ENCODE results near the gene CCDC93.

CCDC93 gene

DNA sequence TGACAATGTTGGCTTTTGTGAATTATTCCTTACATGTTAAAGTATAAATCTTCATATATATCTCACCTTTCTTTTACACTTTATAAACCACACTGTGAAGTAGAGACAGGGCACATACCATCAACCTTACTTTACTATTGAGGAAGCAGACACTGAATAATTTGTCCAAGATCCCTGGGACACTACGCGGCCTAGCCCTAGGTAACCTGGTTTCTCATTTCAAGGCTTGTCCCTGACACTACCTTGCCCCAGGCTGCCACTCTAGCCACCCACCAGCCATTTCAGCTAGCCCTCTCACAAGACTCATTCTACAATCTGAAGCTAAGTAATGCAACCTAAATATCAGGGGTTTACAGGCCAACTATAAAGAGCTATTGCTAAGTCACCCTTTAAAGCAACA, 26.7 kb downstream of the CCDC93 start:
- no peak for DNase-seq (ENCODE audit: low spot score)

DNA sequence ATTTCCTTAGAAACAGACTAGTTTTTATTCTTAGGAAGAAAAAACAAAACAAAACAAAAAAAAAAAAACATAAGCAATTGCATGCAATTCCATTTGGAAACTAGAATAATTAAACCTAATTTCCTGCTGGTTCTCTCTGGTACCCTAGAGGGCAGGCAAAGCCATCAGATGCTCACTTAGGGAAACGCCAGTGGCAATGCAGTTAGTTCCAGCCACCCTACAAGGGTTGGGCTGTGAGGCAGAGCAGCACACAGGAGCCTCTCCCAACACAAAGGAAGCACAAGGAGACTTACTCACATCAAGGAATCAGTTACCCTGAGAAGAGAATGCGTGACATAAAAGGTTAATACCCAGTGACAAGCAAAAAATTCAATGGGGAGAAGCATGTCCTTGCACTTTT, 28.8 kb downstream of the CCDC93 start:
- no peak for DNase-seq (ENCODE audit: low spot score)

DNA sequence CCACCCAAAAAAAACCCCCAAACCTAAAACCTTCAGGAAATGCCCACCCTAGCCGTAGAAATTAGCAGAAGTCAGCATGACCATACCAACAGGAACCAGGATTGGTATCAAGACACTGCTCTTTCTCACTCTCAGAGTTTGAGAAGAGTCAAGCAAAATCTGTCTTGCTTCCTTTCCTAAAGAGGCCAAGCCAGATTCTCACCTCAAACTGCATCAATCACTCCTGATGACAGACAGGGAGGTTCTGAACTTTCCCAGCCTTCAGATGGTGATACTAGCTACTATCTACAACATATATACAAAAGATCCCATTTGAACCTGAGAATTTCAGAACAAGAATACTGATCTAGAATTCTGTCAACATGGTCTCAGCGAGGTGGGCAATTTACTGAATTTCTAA, 29.7 kb downstream of the CCDC93 start:
- no peak for DNase-seq (ENCODE audit: low spot score)

DNA sequence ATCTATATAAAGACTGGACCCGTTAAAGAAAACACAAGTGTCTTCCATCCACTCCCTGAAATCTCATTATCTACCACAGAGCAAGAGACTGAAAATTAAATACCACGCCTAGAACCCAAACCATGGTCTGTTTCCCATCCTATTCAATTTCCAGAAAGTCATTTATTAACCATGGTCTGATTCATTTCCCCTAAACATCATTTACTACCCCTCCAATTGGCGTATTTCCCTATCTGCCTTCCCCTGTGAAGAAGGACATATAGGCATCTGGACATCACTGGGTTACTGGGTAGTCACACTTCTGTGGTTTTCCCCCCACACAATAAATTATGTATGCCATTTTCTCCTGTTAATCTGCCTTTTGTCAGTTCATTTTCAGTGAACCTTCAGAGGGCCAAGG, 30.8 kb downstream of the CCDC93 start:
- DNase-seq (ENCODE audit: low spot score): no peak

DNA sequence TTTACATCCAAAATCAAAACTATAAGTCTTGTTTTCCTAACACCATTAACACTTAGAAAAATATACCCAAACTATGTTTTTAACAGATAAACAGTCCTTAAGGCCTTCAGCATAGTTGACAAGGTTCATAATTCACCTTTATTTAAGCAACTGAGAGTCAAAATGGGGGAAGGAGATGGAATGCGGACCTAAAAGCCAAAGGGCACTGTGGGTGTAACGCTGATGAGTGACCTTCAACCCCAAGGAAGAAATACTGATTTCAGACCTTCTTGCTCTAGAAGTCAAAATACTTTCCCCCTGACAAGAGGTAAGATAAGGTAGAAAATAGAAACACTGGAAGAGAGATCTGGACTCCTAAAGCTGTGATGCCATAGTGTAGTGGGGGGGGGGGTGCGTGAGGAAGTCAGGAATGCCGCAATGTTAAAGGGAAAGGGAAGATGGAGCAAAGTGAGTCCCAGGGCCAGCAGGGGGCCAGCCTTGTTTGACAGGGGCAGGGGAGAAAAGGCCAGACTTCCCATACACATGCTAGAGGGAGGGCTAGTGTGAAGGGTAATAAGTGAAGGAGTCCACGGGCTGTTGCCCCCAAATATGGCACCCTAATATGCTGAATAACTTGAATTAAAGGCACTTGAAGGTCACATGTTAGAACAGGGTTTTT, 31.4 kb downstream of the CCDC93 start:
- no peak for DNase-seq (ENCODE audit: low spot score)

DNA sequence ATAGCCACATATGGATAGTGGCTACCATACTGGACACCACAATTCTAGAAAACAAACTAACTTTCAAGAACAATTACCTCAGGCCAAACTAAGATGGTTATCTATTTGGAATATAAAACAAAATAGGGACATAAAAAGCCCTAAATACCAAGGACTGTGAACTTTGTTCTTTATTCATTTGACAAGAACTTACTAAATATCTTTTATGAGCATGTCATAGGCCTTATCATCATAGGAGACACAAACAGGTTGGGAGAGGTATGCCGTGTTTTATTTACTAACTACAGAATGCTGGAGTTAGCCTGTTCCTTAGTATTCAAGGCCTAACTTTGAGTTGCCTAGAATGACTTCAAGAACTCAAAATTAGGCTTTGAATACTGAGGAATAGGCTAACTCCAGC, 32.1 kb downstream of the CCDC93 start:
- DNase-seq (ENCODE audit: low spot score): no peak

DNA sequence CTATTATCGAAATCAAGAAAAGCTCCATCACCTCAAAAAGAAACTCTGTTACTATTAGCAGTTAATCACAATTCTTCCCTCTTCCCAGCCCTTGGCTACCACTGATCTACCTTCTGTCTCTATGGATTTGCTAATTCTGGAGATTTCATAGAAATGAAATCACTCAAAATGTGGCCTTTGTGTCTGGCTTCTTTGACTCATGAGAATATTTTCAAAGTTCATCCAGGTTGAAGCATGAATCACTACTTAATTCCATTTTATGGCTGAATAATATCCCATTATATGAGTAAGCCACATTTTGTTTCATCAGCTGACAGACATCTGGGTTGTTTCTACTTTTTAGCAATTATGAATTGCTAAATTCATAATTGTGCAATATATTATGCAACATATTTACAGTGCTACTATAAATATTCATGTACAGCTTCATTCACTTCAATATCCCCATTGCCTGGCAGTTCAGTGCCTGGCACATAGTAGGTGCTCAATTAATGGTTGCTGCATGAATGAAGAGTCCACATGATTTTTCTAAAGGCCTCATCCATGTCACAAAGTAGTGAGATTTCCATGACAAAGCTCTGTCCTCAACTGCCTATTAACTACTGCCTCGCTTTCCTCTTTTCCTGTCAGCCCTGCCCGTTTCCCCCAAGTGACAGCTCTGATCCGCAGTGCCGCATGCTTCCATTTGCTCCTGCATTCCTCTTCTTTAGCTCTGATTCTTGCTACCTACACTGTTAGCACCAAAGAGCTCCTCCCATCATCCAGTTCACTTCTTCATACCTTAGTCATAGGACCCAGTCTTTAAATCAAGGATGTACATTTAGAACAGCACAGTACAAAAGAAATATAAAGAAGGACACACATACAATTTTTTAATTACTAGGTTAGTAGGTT, 32.8 kb downstream of the CCDC93 start:
- DNase-seq (ENCODE audit: low spot score): peak; percentile 77

DNA sequence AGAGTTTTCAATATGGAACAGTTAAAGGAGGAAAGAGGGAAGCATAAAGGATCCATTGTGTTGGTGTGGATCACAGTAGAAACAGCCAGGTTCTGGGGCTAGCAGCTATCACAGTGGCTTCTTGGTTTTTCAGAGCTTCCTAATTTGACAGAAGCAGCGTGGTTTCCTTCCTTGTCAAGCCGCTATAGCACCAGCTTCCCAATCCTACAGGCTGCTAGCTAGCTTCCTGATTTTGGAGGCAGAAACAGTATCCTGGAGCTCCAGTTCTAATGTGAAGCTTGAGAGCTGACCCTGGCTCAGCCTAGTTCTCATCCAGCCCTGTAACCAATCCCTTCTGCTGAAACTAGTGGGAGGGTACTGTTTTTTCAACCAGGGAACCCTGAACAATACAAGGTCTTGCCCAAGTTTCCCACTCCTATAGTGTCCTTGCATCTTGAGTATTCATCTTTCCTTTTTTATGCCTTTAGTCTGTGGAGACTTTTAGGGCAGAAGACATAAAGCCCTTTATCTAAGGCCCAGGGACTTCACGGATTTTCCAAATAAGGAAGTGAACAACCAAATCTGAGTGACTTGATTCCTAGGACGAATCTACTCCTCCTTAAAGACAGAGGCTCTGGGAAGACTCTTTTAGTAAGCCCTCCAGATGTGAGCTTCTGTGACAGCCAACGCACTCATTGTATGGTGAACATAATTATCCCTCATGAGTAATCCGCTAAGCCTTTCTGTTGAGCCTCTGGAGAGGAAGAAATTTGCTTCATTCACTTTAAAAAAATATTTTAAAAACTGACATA, 33.8 kb downstream of the CCDC93 start:
- DNase-seq (ENCODE audit: low spot score): peak; percentile 20

DNA sequence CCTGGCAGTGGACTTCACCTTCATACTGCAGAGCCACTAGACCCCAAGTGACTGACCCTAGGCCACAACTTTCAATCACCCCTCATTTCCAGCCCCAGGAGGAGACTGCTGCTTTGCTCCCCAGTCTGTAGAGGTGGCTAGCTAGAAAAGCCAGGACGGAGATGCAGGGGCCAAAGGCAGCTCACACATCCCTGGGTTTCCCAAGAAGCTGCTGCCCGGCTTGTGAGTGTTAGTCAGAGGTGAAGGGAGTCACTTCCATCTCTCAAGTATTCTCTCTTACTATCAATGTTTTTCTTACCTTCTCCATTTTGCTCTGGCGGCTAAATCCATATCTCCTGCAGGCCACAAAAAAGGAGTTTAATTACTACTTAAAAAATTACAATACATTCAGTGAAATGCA, 36.2 kb downstream of the CCDC93 start:
- DNase-seq (ENCODE audit: low spot score): no peak

DNA sequence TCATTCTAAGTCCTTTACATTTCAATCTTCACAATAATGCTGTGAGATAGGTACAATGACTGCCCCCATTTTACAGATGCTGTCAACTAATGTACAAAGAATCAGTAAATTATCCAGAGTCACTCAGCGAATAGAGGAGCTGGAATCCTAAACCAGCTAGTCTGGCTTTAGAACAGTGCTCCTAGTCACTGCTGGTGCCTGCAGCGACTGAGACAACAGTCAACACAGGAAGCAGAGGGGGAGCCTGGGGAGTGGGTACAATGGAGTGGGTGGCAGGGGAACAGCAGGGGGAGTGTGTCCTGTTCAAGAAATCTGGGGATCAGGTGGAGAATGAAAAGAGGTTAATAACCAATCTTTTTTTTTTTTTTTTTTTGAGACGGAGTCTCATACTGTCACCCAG, 37.3 kb downstream of the CCDC93 start:
- no peak for DNase-seq (ENCODE audit: low spot score)

DNA sequence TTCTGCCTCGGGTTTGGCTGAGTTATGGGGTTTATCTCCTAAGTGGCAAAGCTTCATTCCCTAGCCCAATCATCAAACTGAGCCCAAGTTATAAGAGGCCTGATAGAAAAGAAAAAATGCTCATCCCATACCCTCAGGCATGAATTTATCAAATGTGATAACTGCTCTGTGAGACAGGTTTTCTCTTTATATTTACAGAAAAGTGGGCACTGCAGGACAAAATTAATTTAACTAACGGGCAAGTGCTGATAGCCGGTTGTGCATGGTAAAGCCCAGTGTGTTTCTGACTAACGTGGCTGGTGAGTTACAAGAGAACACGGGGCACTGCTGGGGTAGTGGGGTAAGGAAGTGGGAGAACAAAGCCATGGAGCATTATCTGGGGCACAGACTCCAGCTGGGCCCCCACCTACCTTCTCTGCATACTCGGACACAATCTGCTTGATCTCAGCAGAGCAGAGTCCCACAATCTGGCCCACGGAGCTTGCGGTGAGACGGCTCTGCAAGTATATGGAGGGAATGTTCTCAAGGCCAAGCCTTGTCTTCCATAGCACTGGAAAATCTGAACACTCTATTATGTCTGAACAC, 40.3 kb downstream of the CCDC93 start:
- DNase-seq (ENCODE audit: low spot score): no peak

DNA sequence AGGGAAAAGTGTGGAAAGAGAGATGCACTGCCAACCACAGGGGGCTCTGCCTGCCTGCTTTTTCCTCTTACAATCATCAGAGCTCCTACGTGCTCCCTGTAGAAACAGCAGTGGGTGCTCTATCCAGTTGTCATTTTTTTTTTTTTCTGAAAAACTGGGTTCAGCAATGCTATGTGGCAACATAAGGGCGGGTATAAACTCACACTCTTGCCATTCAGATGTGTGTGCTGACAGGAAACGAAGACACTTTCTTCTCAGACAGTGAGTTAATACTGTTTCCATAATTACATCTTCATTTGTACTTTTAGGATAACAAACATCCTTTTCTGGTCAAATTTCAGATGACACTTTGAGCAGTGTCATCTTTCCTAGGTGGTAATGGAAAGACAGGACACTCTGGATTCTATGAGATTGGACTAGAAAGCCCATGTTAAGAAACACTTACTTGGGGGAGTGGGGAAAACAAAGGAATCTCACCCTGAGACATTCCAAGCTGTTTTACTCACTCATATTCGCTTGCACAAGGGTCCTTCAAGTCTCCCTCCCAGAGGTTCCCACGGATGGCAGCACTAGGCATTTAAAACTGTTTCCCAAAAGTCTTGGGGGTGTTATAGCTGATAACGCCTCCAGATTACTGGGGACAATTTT, 41.3 kb downstream of the CCDC93 start:
- DNase-seq (ENCODE audit: low spot score): no peak

DNA sequence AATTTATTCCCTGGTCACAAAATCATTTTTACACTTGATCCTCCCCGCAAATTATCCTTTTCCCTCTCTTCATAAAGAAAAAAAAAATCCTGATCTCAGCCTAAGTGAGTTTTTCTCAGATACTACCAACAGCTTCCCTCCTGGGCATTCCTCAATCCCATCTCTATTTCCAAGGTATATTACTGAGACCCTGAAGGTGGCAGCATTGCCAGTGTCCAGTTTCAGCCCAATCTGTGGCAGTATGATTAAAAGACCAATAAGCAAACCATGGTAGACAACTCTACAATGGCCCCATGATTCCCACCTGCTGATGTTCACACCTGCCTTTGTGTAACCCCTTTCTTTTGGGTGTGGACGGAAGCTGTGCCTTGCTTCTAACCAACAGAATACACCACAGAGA, 45.1 kb downstream of the CCDC93 start:
- no peak for DNase-seq (ENCODE audit: low spot score)

DNA sequence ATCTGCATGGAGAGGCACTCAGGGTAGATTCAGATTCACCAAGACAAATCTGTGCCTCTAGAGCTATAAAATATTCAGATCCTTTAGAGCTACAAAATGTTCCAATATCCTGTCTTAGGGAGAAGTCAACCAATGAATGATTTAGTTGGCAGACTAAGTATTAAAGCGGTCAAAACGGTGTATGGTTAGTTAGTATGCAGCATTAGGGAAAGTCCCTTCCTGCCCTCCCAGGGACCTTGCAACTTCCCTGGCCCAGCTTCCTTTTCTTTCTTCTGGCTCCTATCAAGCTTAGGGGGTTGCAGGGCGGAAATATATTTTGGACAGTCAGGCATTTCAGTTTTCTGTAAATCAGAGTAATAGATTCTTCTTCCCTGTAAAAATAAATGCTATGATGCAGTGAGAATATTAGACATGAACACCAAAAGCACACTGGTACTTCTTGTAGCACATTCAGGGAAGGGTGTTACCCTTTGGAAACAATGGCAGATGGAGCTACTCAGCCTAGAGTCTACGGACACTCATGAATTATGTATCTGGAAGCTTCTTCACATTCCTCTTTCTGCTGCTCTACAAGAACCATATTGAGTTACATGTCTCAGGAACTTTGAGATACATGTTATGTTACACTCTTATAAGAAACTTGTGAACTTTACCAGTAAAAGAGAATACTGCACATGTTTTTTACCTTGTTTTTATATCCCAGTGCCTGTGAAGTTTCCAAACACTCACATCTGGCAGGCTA, 45.7 kb downstream of the CCDC93 start:
- DNase-seq (ENCODE audit: low spot score): no peak

DNA sequence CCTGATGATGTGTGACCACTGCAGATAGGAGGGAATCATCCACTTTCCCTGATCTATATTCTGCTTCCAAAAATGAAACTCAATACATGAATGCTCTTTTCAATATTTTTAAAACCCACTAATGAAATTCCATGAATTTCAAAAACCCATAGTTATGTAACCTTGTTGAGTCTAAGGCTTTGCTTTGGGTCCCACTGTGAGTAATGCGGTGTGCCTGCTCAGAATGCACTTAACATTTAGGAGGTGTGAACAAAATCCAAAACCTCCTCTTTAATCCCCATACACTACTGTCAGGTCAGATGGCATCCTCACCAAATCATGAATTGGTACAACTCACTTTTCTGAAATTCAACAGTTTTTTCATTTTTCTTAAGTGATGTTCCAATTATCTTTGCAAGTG, 50.4 kb downstream of the CCDC93 start:
- no peak for DNase-seq (ENCODE audit: low spot score)

DNA sequence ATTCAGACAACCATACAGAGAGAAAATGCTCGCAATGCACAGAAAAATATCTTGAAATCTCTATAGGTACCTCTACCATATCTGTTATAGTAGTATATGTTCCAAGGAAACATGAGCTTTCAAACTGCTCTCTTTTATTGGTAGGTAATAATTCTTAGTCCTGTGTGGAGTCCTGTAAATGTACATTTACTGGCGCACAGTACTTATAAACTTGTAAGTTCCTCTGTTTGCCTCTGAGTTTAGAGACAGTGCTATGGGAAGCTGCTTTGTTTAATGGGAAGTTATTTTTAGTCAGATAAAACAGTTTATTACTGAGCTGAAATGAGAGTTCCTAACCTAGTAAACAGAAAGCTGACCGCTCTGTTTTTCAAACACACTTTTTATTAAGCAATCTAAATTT, 52.7 kb downstream of the CCDC93 start:
- no peak for DNase-seq (ENCODE audit: low spot score)

DNA sequence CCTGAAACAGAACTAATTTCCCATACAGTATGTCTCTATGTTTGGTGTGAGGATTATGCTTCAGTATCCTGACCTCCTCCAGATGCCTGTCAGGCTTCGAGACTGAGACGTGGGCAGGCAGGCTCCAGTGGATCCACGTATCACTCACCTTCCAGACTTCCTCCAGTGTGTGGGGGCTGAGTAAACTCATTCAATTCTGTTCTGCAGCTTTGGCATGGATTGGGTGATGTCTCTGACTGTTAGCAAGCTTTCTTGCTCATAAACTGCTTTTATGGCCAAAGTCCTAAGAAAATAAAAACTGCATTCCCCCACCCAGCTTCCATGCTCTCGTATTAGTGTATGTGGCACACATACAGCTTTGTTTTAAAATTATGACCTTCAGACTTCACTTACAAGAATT, 53.6 kb downstream of the CCDC93 start:
- DNase-seq (ENCODE audit: low spot score): no peak

DNA sequence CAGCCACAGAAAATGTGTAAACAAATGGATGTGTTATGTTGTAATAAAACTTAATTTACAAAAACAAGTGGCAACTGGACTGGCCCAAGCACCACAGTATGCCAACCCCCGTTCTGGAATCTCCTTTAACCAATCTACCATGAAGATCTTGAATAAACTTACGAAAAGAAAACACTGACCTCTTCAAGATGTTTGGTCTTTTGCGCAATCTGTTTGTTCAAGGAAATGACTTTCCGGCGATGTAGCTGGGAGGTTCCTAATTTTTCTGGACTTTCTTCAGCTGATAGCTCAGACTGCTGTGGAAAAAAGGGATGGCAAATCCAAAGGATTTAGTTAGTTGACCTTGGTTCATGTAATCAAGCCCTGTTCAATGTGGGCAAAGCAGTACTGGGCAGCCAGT, 55.7 kb downstream of the CCDC93 start:
- DNase-seq (ENCODE audit: low spot score): no peak

DNA sequence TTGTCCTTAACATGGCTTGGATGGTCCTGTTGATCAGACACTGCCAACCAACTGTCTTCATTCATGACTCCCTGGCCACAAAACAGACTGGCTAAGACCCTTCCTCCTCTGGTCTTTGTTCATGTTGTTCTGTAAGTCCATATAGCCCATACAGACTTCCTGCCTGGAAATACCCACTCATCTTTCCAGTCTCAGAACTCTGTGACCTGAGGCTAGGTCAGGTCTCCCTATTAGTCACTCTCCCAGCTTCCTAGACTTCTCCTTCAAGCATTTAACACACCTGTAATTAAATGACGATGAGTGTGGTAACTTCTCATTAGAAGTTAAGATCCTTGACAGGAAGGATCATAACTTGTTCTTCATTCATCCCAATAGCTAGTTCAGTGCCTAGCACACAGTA, 56.3 kb downstream of the CCDC93 start:
- no peak for DNase-seq (ENCODE audit: low spot score)

DNA sequence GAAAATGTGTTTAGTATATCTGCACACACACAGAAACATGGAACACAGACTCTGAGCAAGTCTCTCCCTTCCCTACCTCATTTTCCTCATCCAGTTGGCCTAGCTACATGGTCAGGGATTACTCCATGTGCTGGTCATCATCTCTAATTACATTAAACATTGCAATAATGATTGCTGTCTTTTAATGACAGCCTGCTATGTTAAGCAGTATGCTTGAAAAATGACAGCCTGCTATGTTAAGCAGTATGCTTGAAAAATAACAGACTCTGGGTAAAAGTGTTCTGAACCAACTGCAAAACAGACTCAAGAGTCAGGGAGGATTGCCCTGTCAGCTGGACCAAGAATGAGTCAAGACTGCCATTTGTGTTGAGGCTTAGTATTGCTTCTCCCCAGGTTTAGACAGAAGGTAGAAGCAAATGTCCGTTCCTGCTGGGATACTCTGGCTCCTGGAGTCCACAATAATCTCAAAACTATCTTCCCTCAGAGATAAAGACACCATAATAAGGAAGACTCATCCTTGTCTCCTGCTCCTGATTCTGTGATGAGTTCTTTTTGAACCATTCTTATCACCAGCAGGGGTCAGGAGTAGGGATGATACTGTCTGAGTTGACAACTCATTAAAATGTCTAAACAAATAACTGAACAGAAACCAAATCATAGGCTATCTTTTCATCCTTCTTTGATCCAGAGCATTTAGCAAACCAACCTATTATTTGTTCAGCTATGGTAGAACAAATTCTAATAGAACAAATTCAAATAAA, 57.7 kb downstream of the CCDC93 start:
- DNase-seq (ENCODE audit: low spot score): no peak

DNA sequence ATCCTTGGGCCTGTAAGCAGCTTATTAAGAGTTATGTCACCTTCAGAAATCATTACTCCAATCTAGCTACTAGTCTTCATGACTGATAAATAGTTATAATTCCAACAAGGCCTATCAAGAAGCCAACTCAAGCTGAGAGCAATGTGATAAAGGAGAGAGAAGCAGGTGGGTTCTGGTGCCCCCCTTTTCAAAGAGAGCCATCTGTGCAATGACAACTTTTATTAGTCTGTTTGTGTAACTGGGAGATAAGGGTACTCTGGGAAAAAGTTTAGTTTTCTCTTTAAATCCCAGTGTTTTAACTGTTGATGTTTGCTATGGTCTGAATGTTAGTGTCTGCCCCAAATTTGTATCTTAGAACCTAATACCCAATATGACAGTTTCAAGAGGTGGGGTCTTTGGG, 60.6 kb downstream of the CCDC93 start:
- no peak for DNase-seq (ENCODE audit: low spot score)
